Measurements from ENCODE around the gene RYK.

- no peak for TF ChIP-seq CTCF (optimal IDR thresholded peaks at IDR 0.05 in 1 of 3, IDR thresholded peaks at IDR 0.05 in 1 of 3, conservative IDR thresholded peaks at IDR 0.05 in 1 of 3; ENCODE audit: extremely low read depth in 1 of 3, insufficient read depth in 2 of 3, low read length in 3 of 3)
- TF ChIP-seq EZH2 (IDR thresholded peaks at IDR 0.05; ENCODE audit: low read length), result no peak
Measured at GRCh38 chr3:134235577-134236076, 15.0 kb downstream of the RYK start.
